Subcutaneous adipose tissue (tissue), 4 donors: ENCODE data around the gene PTPRG. TPM values are rescaled to one million over a fixed set of nuclear protein-coding genes. Genes with fewer than 3 reads are reported as not detected.

Experiments used
- CTCF ChIP-seq: fragments of 450-650 bp; IDR thresholded peaks from one replicate; pipeline ENCODE4 v1.5.1; 2016; ENCODE audit warnings: low read depth, mild to moderate bottlenecking, control low read depth, antibody characterized with exemption, moderate library complexity
- total RNA-seq, 4 donors: library from RNA; depleted of rRNA; stranded (reverse); fragments of >200 nt; gene quantifications; one replicate each; pipeline ENCODE4 v1.1.0, GENCODE V29; 2016

The PTPRG gene
- total RNA-seq, 4 donors from 2014 or later, result 115 to 164 (median 159) TPM

GRCh38 chr3:62007036-62007435 lies 445.7 kb downstream of the PTPRG start:
- no peak for TF ChIP-seq CTCF

GRCh38 chr3:62010989-62011388 lies 449.6 kb downstream of the PTPRG start:
- TF ChIP-seq CTCF, result no peak

- no peak for TF ChIP-seq CTCF
Measured at GRCh38 chr3:62011666-62012065, 450.3 kb downstream of the PTPRG start.

GRCh38 chr3:62013951-62014350 lies 452.6 kb downstream of the PTPRG start:
- no peak for TF ChIP-seq CTCF

DNA sequence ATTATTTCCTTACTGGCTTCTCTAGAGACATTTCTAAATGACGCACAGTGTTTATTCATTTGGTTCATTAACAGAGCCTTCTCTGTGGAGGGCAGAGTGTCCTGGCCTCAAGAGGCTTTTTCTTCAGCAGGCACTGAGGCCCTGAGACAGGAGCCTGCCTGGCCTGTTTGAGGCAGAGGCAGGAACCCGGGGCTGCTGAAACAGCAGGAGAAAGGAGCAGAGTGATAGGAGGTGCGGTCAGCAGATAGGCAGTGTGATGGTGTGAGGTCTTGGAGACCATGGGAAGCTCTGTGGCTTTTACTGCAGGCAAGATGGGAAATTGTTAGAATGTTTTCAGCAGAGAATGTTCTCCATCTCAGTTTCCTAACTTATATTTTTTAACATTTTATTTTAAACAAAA lies 453.7 kb downstream of the PTPRG start:
- TF ChIP-seq CTCF, result no peak

GRCh38 chr3:62019906-62020305 lies 458.5 kb downstream of the PTPRG start:
- no peak for TF ChIP-seq CTCF

DNA sequence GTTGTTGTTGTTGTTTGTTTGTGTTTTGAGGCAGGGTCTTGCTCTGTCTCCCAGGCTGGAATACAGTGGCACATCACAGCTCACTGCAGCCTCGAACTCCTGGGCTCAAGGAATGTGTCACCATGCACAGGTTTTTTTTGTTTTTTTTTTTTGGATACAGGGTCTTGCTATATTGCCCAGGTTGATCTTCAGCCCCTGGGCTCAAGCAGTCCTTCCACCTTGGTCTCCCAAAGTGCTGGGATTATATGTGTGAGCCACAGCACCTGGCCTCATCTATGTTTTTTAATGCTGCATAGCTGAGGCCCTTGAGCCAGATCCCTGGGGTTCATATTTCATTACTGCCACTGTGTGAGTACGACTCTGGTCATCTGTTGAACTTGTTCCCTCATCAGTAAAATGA lies 459.3 kb downstream of the PTPRG start:
- no peak for TF ChIP-seq CTCF

DNA sequence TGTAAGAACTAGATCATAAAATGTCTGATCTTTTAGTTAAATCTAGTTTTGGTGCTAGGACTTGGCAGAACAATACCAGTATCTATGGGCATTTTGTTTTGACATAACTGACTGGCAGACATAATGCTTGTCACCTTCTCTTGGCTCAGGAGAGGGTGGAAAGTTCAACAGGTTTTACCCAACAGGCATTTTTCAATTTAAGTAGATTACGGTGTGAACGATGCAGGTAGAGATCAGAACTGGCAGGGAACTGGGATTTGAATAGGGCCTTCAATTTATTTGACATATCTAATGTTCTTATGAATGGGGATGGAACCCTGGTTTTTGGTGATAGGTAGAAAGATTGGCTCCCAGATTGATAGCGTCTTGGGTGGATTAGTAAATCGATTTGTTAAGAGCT lies 460.9 kb downstream of the PTPRG start:
- TF ChIP-seq CTCF, result no peak
